ENCODE measurements around the gene KRTAP8-1.

KRTAP8-1 gene

GRCh38 chr21:30813174-30813573 is at the start of gene KRTAP8-1:
TSS of gene KRTAP8-1 (minus strand) at chr21:30813274. CDS start at chr21:30813220, 54 bp downstream.
- no peak for DNase-seq

- DNase-seq, result no peak
Observed at GRCh38 chr21:30847627-30848500, 34.8 kb upstream of the KRTAP8-1 start.

GRCh38 chr21:30842990-30843389 is 29.9 kb upstream of the KRTAP8-1 start:
- no peak for DNase-seq

GRCh38 chr21:30839304-30839703 is 26.2 kb upstream of the KRTAP8-1 start:
- DNase-seq, result no peak

GRCh38 chr21:30838536-30838935 is 25.5 kb upstream of the KRTAP8-1 start:
- no peak for DNase-seq

- DNase-seq, result peak; percentile 36
Observed at GRCh38 chr21:30831194-30831765, 18.2 kb upstream of the KRTAP8-1 start.

- DNase-seq, result no peak
Observed at GRCh38 chr21:30829659-30830058, 16.6 kb upstream of the KRTAP8-1 start, which contains the start of gene KRTAP7-1. TSS of gene KRTAP7-1 (minus strand) at chr21:30829759. CDS start at chr21:30829698, 61 bp downstream.

GRCh38 chr21:30818837-30819610 is 6.0 kb upstream of the KRTAP8-1 start:
- no peak for DNase-seq

GRCh38 chr21:30800605-30801004 is 12.5 kb downstream of the KRTAP8-1 start:
- DNase-seq, result no peak

- no peak for DNase-seq
Observed at GRCh38 chr21:30793581-30794314, 19.3 kb downstream of the KRTAP8-1 start.

GRCh38 chr21:30779249-30779648 is 33.8 kb downstream of the KRTAP8-1 start:
- no peak for DNase-seq

- no peak for DNase-seq
Observed at GRCh38 chr21:30769724-30770431, 43.2 kb downstream of the KRTAP8-1 start.

Measured in activated CD4-positive, CD25-positive, alpha-beta regulatory T cell treated with anti-CD3 and anti-CD28 coated beads, Interleukin-2, amount 50 U/mL, for 72 hours (primary cell).